SH-SY5Y (cell line): ENCODE results near the gene MTHFSD.

ENCODE experiments used
- GATA2 ChIP-seq: IDR thresholded peaks from 2 replicates; pipeline ENCODE4 v1.6.1; 2011; ENCODE audit warnings: mild to moderate bottlenecking, low read depth, low read length
- GATA3 ChIP-seq: IDR thresholded peaks from 2 replicates; pipeline ENCODE4 v1.6.1; 2011; ENCODE audit warnings: low read depth, mild to moderate bottlenecking, low read length, moderate library complexity

MTHFSD gene, protein sequence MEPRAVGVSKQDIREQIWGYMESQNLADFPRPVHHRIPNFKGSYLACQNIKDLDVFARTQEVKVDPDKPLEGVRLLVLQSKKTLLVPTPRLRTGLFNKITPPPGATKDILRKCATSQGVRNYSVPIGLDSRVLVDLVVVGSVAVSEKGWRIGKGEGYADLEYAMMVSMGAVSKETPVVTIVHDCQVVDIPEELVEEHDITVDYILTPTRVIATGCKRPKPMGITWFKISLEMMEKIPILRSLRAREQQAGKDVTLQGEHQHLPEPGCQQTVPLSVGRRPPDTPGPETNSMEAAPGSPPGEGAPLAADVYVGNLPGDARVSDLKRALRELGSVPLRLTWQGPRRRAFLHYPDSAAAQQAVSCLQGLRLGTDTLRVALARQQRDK

DNA sequence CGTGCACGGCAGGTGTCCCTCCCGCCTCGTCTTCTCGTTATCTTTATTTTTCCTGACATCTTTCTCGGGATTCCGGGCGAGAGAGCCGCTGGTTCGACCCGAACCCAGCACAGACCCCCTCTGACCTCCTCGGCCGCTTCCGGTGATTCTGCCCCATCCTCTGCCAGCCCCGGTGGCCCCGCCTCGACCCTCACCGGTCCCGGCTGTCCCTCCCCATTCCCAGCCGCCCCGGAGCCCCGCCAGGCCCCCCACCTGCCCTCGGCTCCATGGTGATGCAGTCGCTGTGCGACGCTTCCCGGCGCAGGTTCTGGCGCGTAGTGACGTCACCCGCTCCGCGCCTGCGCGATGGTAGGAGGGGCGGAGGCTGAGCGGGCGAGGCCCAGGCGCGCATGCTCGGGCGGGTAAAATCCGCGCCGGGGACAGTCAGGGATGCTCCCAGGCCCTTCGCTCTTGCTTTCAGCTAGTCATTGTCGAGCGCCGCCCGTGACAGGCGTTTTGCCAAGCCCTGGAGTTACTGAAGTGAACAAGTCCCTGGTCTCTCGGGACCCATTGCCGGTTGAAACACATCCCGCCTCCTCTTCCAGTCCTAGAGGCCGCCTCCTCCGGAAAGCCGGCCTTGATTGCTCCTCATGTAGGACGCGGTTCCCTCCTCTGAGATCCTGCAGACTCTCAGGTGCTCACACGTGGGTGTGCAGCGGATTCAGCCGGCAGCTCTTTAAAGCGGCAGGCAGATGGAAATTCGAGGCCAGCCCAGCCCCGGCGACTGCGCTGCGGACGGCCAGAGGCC is at the start of gene MTHFSD:
TSS of gene MTHFSD (minus strand) at position 319 of the 787 bp plus-strand sequence. CDS start at position 268, 51 bp downstream.
- TF ChIP-seq GATA3, result no peak
- TF ChIP-seq GATA2, result no peak

DNA sequence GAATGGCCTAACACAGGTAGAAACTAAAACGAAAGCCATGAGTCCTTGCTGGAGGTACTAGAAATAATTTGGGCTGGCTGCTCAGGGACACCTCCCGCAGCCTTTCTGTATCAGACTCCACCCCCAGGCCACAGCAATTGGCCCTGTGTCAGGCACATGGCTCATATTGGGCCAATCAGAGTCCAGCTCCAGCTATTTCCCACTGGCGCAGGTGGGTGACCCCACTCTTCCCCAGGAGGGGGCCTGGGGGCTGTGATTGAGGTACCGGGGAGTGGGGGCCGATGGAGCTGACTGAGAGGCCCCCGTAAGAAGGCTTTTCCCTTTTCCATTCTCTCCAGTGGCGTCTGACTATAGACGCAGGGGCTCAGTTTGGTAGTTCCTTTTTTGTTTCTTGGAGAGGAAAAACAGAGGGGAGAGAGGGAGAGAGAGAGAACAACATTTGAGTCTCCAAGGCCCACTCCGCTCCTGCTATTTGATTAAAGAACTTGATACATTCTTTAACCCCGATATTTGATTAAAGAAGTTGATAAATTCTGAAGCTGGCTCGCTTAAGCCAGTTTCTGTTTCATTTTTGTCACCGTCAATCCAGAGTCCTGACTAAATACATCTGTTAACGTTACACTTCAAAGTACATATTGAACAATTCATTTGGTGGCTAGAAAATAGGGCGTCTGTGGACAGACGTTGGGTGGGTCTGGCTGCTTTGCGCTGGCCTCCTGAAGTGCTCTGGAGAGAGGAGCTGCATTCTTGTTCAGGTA is 49.6 kb upstream of the MTHFSD start:
- TF ChIP-seq GATA3 (no peak), GATA2 (no peak)

DNA sequence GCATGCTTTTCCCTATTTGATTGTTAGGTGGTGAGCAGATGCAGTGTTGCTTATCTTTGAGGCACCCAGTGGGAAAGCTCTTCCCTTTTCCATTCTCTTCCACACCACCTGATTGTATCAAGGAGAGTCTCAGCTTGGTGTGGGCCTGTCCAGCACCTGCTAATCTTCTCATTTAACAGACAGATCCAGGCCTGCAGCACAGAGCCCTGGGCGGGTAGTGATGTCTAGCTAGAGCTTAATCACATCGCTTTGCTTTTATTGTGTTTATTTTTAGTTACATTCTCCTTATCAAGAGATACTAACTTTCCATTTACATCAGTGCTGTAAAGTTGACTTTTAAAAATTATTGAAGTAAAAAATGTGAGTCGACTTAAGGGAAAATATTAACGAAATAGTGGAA is 47.5 kb upstream of the MTHFSD start:
- TF ChIP-seq GATA2, result no peak
- TF ChIP-seq GATA3, result no peak

DNA sequence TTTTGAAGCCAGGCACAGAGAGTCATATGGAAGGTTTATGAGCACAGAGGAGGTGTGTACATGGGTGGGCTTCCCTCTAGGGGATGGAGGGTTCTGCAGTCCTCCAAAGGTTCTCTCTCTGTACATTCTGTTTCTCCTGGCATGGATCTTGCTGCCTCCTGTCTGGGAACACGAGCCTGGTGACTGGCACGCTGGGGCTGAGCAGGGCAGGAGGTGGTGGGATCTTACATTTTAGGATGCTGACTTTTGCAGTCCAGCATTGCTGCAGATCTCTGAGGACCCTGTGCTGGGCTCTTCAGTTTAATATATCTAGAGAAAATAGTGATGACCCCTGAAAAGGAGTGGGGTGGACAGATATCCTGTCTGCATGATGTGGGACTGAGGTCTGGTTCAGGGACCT is 46.3 kb upstream of the MTHFSD start:
- TF ChIP-seq GATA3, result no peak
- no peak for TF ChIP-seq GATA2

DNA sequence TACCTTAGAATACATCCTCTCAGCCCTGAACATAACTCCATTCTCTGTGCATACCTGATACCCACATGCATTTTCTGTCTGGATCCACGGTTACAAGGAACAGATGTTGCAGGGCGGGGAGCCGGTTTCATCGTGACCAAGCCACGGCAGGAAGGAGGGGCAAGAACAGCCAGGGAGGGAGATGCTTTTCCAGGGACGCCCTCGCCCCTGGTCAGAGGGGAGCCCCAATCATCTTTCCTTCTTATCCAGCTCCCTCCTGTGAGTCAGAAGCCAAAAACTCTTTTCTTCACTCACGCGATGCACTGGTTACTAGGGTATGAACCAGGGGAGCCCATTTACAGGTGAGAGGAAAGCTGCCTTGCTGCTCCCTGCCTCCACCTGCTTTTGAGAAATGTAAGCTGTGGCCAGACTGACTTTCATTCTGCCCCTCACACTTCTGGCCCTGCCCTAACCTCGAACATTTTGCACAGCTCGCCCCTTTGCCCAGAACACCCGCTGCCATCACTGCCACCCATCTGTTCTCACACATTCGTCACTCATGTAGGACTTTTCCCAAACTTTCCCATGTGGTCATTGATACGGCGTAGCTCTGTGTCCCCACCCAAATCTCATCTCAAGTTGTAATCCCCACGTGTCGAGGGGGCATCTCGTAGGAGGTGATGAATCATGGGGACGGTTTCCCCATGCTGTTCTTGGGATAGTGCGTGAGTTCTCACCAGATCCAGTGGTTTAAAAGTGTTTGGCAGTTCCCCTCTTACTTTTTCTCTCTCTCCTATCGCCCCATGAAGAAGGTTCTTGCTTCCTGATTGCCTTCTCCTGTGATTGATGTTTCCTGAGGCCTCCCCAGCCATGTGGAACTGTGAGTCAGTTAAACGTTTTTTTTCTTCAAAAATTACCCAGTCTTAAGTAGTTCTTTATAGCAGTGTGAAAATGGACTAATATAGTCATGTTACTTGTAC is 43.9 kb upstream of the MTHFSD start:
- TF ChIP-seq GATA2 (no peak), GATA3 (no peak)

DNA sequence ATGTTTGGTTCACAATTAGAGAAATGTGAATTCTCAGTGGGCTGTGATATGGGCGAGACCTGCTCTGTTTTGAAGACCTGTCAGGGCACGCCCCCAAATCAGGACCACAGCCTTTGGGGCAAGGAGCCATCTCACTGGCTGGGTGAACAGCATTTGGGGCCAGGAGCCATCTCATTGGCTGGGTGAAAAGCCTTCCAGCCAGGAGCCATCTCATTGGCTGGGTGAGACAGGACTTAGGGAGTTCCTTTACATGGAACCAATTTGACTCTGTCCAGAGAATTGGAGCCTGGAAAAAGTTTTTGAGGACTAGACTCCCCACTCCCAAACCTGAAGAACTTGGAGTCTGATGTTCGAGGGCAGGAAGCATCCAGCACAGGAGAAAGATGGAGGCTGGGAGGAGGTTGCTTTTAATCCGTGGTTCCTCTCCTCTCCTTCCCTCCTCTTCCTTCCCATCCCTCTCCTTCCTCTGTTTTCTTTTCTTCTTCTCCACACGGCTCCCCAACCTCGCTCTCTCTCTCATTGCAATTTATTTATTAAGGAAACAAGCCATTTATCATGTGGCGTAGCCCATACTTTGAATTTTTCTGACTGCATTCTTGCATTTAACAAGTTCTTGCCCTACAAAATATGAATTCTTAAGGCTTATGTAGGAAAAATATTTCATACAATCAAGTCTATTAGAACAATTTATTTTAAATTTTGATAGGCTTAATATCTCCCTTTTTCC is 43.0 kb upstream of the MTHFSD start:
- TF ChIP-seq GATA3, result no peak
- TF ChIP-seq GATA2, result no peak

DNA sequence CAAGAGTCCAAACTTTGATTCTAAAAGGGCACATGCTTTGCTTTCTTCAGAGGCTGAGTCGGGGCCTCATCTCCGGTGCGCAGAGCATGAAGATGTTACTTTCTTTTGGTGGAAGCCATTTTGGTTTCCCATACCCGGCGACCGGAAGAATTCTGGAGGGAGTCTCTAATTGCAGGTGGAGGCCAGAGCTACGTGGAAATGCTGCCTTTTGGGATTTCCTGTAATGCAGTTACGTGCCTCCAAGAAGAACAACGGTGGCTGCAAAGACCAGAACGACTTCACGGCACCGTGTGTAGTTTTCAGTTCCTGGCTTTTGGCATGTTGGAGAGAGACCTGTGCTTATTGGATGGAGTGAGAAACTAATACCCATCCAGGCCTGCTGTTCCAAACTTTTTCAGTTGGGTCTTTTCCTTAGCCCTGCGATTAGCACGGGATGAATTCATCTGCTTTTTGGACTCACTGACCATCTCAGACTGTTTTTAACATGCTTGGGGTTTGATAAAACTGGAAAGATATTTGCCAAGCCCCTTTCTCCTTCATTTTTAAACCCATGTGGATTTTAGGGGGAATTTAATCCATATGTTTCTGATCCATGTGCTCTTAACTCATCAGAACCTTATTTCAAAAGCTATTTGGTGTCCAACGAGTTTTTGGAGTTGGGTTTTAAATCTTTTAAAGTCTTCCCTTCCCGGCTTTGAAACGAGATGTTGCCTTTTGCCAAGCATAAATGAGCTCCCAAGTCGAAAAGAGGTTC is 42.3 kb upstream of the MTHFSD start:
- TF ChIP-seq GATA2 (no peak), GATA3 (no peak)

DNA sequence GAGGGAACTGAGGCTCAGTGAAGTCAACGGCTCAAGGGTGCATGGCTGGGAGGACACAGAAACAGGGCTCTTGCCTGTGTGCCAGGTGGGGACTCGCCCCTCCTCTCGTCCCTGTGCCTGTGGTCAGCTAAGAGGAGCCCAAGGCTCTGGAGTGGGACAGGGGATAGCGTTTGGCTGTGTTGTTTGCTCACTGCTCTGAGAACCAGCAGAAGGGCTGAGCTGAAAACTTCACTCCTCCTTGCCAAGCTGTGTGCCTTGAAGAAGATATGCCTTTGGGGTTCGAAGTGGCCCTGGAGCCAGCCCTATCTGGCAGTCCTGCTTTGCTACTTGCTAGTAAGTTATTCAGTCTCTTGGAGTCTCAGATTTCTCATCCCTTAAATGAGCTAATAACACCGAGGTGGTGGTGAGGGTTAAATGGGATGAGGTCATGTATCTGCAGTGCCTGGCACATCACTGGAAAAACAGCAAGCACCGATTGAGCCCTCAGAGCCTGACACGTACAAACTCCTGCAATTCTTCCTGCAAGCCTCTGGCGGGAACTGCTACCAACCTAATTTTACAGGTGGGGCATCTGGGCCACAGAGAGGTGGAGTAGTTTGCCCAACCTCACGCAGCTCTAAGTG is 41.1 kb upstream of the MTHFSD start:
- no peak for TF ChIP-seq GATA3
- TF ChIP-seq GATA2, result no peak

DNA sequence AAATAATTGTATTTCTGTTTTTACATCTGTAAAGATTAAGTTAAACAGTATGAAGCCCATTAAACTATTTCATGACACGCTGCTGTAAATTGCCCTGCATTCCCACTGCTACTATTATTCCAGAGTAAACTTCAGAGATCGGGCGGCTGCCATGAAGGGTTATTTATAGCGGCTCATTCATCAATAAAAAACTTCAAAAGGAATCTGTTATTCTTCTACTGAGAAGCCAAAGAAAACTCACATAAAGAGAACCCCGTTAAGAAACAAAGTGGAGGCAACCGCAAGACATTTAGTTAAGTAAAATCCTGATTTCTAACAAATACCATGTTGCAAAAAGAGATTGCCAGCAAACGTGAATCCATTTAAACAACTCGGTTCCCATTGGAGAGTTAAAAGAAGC is 39.7 kb upstream of the MTHFSD start:
- TF ChIP-seq GATA2, result no peak
- no peak for TF ChIP-seq GATA3

DNA sequence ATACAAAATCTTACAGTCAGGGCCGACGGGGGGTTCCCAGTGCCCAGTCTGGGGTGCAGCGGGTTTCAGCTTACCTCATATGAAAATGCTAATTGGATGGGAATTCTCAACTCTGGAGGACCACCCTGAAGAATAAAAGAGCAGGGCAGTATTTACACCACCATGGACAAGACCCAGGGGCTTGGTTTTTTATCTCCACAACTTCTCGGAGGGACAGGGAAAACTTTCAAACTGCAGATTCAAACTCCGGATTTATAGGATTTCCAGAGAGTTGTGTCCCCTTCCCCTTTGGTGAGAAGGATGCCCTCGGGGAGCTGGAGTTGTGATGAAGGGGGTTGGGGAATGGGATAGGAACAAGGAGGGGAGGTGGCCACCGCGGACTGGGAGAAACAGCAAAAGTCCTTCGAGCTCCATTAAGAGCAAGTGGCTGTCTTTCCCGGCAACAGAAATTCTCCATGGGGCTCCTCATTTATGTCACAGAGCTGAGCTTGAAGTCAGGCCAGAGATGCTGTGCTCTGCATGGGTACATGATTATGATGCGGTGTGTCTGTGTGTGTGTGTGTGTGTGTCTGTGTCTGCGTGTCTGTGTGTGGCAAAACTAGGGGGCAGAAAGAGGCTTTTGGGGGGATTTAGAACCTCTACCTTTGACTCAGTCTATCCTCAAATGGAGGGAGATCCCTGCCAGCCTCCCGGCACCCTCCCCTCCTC is 39.0 kb upstream of the MTHFSD start:
- TF ChIP-seq GATA3, result no peak
- TF ChIP-seq GATA2, result no peak

DNA sequence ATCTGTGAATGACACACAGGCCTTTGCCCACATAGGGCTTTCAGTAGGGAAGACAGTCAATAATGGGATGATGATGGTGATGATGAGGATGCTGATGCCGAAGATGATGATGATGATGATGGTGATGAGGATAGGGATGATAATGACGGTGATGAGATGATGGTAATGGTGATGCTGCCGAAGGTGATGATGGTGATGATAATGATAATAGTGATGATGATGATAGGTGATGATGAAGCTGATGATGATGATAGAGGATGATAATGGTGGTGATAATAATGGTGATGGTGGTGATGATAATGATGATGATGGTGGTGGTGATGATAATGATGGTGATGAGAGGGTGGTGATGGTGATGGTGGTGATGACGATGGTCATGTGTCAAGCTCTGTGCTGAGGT is 36.2 kb upstream of the MTHFSD start:
- TF ChIP-seq GATA2 (no peak), GATA3 (no peak)
